GM18907 (cell line): ENCODE data around the gene SSRP1.

Experiments used
- ATAC-seq: cut with Tn5 transposase; IDR thresholded peaks from one replicate; pipeline ENCODE4 v1.9.1; 2021; ENCODE audit warnings: mild to moderate bottlenecking, moderate library complexity; ENCODE audit not compliant: unreplicated experiment

The SSRP1 gene

DNA sequence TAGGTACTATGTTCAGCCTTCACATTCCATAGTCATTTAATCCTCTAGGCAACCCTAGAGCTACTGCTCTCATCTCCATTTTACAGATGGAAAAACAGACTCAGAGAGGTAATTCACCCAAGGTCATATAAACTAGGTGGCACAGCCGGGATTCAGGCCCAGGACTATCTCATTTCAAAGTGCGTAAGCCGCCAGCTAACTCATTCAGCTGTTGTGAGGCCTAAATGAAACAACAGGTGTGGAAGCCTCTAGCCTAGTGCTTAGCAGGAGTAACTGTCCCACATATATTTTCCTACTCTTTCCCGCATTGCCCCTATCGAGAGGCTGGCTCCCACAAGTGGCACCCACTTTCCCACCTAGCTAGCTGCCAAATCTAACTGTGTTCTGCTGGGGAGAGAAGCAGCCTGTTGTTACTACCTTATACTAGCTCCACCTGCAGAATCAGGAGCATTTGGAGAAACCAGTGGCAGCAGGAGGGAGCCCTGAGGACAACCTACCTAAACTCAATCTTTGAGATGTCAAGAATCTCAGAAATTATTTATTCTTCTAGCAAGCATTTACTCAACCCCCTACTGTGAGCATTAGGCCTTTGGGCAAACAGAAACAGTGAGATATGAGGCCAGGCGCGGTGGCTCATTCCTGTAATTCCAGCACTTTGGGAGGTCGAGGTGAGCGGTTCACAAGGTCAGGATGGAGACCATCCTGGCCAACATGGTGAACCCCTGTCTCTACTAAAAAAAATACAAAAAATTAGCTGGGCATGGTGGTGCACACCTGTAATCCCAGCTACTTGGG, 24.4 kb upstream of the SSRP1 start:
- ATAC-seq, result no peak

DNA sequence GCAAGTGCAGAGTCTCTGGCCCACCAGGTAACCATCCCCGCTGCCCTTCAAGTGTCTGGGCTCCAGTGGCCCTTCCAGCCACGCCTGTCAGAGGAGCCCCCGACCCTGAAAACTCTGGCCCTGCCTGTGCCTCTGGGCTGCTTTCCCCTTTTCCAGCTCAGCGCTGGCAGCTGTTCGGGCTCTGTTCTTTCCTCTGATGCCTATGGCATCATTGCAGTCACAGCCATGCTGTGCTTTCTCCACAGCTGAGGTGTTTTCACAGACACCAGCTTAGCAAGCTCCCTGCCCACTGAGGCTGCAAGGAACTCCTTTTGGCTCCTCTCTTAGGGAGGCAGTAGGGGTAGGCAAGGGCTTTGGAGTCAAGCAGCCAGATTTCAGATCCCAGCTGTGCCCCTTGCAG, 23.7 kb upstream of the SSRP1 start:
- ATAC-seq, result no peak

DNA sequence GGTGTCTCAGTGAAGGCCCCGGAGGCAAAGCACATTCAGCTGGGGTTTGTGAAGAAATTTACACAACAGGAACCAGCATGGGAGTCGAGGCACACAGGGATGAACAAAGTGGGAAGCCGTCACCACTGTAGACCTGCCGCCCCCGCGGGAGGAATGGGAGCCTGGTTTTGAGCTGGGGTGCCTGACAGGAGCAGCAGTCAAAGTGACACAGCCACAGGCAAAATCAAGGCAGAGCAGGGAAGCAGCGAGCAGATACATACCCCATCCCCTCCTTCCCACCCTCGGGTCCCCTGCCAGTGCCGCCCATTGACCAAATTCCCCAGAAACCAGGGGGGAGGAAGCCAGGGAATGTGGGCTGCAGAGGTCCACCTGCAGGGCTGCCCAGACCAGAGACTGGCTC, 23.3 kb upstream of the SSRP1 start:
- no peak for ATAC-seq

DNA sequence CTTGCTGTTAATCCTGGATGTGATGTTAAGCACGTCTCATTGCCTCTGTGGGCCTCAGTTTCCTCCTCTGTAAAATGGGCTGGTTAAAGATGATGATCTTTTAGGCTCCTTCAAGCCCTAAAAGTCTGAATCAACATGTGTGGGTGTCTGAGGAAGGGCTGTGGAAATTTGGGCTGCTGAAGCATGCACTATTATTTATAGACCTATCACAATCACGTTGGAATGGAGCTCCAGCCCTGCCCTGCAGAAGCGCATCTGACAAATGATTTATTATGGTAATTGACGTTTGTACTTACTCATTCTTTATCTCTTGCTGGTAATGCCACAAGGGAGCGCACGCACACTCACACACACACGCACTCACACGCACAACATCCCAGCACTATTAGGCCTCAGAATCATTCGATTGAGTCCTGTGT, 22.9 kb upstream of the SSRP1 start:
- no peak for ATAC-seq

DNA sequence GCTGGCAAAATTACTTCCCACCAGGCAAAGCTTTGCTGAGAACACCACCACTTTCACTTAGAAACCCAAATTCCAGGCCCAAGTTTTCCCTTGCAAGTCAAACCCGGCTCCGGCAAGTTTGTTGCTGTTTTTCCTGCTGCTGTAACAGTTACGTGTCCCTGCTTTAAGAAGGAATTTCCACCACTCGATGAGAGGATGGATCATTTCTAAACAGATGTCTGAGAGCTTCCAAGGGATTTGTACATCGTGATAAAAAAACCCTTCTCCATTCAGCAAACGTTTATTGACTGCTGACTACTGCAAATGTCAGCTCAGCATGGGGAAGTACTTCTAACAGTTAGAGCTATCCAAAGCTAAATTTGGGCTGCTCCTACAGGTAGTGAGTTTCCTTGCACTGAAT, 22.2 kb upstream of the SSRP1 start:
- ATAC-seq, result no peak

DNA sequence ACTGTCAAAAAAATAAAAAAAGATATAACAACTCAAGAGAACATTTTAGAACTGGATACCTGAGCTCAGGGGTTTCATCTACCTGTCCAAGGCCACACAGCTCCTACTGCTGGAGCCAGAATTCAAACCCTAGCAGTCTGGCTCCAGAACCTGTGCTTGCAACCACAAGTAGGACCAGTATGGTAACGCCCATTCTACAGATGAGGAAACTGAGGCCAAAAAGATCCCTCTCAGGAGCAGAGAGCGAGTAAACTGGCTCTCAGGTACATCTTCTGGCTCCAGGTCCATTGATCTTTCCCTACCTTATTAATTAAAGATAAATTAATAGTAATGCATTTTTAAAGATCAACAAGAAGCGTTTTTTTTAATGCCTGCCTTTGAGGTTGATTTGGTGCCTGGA, 21.6 kb upstream of the SSRP1 start:
- no peak for ATAC-seq

DNA sequence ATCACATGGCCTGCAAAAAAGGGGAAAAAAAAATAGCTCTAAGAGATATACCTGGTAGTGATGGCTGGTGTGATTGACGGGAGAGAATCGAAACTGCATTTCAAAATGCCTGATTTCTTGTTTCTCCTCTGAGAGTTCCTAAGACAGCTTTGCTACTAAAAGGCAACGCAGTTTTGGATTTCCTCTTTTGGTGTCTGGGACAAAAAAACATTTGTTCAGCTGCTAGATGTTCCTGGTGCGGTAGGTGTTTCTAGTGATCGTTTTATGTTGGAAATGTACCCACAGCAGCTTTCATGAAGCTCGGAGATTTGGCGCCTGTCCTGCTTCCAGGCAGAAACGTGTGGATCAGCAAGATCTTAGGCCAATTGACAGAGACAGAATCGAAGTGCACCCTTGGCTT, 20.6 kb upstream of the SSRP1 start:
- ATAC-seq, result no peak

DNA sequence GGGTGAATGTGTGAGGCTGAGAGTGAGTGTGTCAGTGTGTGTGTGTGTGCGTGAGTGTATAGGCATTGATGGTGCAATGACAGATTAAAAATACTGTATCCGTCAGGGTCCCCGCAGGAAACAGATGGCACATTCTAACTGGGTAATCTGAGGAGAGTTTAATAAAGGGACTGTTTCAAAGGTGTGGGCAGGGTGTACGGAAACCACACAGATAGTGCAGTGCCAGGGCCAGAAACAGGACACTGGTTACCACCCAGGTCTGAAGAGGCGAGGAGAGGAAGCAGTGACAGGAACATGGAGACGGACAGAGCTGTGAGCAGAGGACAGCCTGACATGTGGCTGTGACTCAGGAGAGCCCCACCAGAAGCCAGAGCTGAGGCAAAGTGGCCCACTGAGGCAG, 19.0 kb upstream of the SSRP1 start:
- peak; percentile 49 for ATAC-seq

DNA sequence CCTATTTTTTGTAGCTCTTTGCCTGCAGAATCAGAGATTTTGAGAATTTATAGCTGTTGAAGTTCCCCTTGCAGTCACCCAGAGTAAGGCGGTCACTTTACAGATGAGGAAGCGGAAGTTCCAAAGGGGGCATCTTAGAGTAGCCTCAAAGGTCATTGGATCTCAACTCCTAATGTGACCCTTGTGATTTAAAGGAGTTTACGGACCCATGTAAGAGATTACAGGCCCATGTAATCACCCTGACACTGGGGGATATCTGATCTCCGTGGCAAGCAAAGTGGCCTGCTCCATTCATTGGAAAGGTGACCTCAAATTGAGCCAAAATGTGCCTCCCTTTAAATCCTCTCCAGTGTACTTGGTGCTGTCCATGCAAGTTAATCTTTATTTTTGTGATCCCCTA, 18.2 kb upstream of the SSRP1 start:
- no peak for ATAC-seq

DNA sequence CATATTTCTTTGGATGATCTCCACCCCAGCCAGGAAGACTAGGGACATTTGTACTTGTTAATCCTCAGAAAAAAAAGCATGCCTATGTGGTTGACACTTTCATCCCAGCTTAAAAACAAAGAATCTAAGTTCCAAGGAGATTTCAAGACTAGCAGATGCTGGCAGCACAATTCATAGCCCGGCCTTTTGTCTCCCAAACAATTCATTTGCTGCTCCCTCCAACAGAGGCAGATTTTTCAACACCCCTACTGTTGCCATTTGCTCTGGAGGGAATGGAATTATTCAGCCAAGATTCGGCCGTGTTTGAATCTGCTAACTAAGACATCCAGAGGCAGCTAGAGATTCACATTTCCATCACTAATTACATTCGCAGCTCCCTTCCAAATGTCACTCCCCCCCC, 17.8 kb upstream of the SSRP1 start:
- ATAC-seq, result no peak

DNA sequence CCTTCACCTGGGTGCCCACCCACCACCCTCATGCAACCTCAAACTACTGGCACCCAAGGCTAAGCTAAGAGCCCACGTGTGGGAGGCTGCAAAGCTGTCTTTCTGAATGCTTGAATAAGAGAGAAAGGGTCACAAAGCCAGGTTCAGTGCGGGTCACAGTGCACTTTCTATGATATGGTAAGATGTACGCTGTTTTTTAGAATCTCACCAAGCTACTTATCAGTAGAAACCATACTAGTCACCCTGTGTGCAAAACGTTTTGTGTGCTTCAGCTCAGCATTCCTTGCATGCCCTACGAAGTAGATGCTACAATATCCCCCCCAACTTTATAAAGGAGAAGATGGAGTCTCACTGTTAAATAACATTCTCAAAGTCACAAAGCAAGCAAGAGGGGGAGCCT, 17.3 kb upstream of the SSRP1 start:
- ATAC-seq, result no peak

DNA sequence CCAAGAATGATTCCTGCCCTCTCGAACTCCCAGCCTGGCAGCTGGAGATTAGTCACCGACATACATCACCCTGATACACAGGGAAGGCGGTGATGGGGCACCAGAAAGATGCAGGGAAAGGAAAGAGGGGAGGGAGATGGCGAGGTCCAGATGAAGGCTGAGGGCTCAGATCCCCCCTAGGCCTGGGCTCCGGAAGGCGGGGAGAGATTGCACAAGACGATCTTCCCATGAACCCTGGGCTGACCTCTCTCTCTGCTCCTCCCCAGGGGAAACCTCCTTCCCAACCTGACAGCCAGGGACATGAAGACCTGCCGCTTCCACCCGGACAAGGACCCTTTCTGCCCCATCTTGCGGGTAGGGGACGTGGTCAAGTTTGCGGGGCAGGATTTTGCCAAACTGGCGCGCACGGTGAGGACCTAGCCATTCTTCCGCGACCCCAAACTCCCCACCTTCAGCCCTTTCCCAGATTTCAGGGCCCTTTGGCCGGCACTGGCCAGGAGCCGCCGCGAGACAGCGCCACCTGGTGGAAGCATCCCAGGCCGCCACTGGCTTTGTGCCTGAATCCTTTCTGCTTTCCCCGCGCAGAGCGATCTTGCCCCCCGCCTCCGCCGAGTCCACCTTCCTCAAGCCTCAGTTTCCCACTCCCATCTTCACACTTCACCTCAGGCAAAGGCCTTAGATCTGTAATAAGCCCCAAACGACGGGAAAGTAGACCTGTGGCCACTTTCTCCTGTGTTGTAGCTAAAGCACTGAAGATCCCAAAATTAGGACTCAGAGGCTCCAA, 14.0 kb upstream of the SSRP1 start:
- no peak for ATAC-seq

DNA sequence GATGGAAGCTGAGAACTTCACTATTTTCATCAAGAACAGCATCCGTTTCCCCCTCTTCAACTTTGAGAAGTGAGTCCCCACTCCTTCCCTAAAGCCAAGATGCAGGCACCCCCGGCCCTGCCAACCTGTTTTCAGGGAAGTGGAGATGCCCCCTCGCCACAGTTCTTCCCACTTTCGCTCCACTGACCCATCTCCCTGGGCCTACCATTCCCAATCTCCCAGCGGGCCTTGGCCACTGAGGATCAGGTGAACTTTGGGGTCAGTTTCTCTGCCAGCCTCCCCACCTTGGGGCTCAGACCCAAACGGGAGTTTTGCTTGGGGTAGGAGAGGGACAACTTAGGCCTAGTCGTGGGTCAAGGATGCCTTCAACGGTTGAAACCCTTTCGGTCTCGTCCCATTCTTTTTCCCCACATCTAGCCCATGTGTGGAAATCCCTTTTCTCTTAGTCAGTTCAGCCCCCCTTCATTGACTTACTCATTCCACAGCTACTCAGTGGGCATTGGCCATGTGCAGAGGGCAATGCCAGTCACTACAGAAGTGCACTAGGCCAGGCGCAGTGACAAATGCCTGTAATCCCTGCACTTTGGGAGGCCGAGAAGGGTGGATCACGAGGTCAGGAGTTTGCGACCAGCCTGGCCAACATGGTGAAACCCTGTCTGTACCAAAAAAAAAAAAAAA, 13.1 kb upstream of the SSRP1 start:
- ATAC-seq, result no peak

DNA sequence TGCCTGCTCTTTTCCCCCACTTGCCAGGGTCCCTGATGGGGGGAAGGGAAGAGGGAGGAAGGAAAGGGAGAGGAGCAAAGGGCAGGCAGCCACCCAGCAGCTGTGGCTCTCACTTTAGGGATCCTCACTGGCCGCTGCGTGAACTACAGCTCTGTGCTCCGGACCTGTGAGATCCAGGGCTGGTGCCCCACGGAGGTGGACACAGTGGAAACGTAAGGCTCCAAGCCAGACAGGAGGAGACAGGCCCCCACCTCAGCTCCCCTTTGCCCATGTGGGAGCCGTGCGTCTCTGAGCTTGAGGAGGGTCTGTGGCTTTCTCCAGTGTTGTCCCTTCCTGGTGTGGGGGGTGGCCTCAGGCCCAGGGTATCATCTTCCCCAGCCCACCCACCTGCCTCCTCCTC, 12.4 kb upstream of the SSRP1 start:
- ATAC-seq, result no peak

DNA sequence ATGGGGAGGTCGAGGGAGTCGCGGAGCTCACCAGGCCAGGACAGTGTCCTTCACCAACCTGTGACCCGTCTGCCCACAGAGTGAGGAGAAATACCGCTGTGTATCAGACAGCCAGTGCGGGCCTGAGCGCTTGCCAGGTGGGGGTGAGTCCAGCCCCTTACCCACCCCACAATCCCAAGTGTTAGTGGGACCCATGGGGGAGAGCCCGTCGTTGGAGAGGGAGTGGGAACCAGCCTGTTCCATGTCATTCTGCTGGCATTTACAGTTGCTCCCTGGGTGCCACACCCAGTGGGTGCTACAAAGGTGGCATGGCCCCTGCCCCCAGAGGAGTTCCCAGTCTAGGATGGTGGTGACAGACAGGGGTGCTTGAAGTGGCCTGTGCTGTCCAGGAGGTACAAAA, 11.6 kb upstream of the SSRP1 start:
- no peak for ATAC-seq

DNA sequence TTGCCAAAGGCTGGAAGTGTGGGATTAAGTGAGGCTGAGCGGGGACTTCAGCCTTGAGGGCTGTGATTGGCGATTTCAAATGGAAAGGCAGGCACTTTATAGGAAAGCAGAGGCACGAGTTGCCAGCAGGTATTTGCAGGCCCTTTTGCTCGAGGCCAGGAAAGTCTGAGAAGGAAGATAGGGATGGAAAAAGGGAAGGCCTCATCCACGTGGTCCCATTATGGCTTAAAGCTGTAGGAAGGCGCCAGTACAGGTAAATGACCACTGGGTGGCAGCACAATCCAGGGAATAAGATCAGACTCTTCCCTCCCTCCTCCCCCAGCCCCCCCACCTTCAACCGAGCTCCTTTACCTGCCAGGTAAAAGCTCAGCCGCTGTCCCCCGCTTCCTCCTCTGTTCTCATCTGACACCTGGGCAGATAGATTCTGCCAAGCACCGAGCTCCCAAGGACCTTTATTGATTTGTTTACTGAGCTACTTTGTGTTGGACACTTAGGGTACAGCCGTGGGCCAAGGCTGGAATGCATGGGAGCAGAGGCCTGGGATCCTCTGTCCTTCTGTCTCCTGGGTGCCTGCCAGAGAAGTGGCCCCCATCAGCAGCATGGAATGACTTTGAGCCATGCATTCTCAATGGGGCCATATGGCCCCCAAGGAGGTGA, 10.0 kb upstream of the SSRP1 start:
- ATAC-seq, result peak; percentile 69

DNA sequence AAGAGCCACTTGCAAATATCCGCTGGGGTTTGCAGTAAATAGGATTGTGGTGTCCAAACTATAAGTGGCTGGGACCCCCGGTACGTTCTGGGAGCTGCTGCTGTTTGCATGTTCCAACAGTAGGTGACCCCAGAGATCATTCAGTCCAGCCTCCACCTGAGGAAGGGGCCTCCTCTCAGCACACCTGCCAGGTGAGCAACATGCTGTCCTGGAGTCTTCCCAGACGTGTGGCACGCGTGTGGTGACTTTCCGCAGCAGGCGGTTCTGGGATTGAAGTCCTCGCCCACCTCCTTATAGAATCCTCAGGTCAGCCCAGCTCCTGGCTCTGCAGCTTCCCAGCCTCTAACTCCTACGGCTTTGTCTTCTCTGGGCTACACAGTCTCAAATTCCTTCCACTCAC, 9.1 kb upstream of the SSRP1 start:
- ATAC-seq, result no peak

DNA sequence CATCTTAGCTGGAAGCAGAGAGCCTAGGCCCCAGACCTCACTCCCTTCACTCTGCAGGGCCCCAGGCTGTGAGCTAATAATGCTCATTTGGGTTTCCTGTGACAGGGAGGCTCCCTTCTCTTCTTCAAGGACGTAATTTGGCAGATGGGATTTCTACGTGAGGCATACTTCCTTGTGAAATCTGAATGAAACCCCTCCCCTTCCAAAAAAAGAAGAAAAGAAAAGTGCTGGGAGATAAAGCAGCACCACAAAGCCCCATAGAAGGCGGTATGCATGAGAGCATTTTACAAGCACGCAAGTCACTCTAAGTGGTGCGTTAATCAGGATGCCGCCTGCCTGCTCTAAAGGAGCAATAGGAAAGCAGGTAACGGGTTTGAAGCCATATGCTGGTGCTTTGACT, 8.1 kb upstream of the SSRP1 start:
- ATAC-seq, result no peak

DNA sequence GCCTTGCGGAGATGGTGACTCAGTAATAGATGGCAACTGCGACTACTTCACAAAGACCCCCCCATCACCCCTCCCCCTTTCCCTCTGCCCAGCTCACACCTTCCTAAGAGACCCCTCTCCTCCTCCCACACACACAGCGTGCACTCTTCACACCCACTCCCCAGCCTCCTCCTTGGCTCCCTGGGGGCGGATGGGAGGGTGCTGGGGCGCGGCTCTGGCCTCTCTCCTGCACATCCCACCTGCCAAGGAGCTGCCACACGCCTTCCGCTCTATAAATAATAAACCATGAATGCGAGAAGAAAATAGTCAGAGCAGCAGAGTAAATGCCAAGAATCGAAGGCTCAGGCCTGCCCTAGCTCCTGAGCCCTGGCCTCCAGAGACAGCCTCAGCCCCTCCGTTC, 7.0 kb upstream of the SSRP1 start:
- ATAC-seq, result no peak

DNA sequence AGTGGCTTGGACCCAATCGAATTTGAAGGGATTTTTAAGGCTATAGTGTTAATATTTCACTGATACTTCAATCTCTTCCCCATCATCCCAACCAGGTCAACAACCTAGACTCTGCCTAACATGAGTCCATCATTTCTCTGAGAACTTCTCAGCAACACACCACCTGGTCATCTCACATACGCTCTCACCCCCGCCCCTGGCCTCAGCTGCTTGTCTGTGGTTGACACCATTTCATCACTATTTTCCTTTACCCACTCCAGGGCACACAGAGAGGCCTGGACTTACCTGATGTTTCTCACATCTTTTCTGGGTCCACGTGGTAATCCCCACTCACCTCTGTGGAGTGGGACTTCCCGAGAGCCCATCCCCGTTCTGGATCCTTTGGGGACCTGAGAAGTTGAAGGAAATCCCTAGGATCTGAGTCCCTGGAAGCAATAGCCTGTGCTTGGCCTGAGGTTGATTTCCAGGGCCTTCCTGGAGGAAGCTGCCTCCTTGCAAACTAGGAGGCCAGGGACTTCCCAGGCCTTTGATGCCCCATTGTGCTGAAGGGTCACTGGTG, 5.6 kb upstream of the SSRP1 start:
- ATAC-seq, result no peak

DNA sequence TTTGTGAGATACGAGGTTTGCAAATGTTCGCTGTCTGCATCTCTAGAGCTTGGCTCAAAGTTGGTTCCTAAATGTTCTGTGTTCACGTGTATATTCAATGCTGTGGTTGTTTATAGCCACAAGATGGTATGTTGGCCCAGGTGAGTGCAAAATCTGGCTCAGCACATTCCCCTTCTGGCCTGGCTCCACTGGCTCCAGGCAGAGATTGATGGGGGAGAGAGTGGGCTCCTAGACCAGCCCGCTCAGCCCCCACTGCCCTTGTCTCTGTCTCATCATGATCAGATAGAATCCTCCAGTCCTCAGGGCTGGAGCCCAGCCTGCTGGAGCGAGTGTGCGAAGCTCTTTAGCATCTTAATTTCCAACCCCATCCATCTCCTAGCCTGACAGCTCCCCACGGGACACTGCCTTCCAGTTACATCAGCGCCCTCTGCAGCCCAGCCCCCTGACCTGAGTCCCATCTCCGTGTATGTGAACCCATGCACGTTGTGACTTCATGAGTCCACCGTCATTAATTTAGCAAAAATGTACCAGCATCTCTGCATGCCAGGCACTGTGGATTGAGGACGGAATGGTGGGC, 4.4 kb upstream of the SSRP1 start:
- ATAC-seq, result no peak
